HG02981 (cell line): ENCODE data around the gene SIK1.
"Not testable (repeated sequence)": the region's sequence is repeated elsewhere in the genome, so short reads cannot be mapped to it uniquely, and the experiment has no call there.

Source experiments
- ATAC-seq: cut with Tn5 transposase; IDR thresholded peaks from one replicate; pipeline ENCODE4 v1.9.1; 2021; ENCODE audit warnings: mild to moderate bottlenecking, moderate library complexity; ENCODE audit not compliant: unreplicated experiment

SIK1 gene

DNA sequence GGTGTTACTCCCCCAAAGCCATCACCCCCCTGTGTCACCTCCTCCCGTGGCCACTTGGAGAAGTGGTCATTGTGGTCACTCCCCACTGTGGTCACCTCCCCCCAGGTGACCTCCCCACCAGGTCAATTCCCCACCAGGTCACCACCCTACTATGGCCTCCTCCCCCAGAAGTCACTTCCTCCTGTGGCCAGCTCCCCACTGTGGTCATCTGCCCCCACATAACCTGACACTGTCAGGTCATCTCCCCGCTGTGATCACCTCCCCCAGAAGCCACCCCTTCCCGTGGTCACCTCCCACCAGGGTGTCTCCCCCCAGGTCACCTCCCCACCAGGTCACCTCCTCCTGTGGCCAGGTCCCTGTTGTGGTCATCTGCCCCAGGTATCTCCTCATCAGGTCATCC, 28.9 kb downstream of the SIK1 start:
- ATAC-seq, result not testable (repeated sequence)

DNA sequence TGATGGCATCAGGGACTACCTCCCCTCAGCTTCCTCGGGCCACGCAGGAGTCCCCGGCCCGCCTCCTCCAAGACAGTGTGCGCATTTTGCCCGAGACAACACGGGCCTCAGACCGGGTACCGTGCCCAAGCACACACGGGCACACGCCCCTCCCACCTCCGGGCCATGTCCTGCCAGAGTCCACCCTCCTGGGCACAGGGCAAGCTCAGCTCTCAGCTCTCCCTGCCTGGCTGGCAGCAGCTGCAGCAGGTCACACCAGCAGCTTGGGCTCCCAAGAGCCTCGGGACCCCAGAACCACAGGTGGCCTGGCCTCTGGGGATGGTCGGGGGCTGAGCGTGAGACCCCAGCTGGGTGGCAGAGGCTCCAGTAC, 29.5 kb downstream of the SIK1 start:
- ATAC-seq, result not testable (repeated sequence)

DNA sequence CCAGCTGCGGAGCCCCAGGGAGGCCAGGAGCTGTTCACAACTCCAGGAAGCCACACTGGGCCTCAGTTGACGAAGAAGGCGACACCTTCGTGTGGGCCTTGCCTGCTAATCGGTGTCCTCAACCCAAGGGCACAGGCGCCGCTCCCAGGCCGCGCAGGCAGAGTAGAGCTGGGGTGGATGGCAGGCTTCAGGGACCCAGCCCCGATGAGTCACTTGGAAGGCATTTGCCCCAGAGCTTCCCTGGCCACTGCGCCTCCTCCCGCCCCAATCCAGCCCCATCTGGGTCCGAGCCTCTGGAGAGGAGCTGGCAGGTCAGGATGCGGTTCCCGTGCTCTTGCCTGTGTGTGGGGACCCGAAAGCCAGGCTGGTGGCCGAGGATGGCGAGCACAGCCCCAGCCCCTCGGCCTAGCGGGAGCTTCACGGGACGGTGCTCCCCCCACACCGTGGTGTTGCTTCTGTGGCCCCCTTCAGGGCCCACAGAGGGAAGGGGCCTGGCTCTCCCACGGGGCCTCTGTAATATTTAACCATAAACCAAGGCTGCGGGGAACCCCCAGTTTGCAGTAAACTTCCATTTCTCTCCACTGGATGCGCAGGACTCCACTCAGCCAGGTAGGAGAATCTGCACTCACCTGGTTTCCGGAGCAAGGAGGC, 30.0 kb downstream of the SIK1 start:
- ATAC-seq, result not testable (repeated sequence)

DNA sequence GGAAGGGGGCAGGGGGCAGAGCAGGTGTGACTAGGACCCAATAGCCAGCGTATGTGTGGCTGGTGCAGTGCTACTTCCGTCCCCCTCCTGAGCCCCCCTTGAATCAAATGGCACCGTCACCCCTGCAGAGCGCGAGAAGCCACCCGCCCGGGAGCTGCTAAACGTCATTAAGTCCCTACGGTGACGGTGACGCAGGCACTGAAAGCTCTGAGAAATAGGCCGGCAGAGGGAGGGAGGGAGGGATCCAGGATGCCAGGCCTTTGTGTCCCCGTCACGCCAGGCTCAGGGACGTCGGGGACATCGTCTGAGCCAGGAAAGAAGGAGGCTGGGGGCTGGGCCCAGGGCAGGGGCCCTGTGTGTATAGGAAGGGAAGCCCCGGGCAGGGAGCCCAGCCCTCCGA, 43.6 kb downstream of the SIK1 start:
- ATAC-seq, result not testable (repeated sequence)

DNA sequence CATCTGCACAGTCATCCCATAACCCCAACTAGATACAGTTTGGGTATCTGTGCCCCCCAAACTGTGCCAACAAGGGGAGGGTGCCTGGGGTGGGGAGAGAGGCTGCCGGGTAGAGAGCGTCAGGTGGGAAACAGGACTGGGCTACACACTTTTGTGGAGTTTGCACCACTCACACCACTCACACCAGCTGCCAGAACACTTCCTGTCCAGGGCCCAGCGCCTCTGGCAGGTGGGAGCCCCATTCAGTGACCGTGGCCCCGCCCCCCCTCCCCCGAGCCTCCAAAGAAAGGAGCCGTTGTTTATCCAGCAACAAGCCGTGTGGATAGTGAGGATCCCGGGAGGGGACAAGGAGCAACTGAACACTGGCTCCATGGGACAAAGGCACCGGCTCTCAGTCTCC, 44.0 kb downstream of the SIK1 start:
- ATAC-seq, result not testable (repeated sequence)

DNA sequence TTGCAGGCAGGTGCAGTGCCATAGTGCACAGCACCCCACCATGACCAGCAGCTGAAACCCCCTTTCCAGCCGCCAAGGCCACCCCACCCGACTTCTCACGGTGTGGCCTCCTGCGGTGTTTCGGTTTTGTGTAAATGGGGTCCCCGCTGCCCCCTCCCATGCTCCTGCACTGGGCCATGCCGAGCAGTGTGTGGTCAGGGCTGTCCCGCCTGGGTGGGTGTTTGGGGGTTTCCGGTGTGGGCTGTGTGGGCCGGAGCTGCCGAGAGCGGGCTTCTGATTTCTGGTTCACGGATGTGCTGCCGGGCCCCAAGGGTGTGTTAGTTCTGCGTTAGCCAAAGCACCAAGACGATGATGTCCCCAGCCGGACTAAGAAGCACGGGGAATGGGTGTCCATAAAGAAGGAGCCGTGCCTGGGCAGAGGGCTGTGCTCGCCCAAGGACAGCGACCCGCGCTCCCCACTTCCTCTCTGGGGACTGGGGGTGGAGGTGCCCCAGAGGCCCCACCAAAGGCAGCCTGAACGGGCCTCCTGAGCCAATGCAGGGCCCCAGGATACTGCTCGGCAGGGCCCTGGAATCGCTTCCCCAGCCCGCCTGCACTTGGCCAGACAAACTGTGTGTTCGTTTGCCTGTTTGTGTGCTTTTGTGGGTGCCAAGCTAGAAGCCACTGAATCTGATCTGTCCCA, 45.9 kb downstream of the SIK1 start:
- ATAC-seq, result not testable (repeated sequence)

DNA sequence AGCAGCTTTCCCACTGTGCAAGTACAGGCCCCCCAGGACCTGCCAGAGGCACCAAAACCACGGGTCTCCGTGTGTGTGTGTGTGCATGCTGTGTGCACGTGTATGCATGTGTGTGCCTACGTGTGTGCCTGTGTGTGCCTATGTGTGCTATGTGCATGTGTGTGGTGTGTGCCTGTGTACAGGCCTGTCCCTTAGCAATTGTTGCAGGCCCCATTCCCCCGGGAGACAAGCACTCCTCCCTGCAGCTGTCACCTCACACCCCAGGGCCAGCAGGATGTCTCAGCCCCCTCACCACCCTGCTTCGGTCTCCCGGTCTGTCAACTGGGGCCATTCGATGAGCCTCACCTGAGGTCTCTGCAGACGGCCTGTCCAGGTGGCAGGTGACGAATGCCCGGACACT, 46.6 kb downstream of the SIK1 start:
- not testable (repeated sequence) for ATAC-seq

DNA sequence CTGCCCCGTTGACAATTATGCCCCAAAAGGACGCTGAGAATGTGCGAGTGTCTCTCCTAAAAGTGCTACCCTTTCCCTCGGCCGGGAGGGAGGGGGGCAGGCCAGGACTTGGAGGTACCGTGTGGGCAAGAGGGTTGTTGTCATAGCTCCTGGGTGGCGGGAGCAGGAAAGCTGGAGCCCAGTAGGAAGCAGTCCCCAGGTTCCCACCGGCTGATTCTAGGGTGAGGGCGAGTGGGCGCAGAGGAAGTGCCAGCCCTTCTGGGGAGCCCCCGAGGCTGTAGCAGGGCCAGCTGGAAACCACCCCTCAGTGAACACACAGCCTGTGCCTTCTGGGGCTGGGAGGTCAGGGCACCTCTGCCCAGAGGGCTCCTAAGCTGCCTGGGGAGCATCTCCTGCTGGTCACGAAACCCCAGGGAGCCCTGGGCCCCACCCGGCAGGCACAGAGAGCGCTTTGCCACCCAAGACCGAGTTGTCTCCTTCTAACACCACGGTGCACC, 47.3 kb downstream of the SIK1 start:
- not testable (repeated sequence) for ATAC-seq

DNA sequence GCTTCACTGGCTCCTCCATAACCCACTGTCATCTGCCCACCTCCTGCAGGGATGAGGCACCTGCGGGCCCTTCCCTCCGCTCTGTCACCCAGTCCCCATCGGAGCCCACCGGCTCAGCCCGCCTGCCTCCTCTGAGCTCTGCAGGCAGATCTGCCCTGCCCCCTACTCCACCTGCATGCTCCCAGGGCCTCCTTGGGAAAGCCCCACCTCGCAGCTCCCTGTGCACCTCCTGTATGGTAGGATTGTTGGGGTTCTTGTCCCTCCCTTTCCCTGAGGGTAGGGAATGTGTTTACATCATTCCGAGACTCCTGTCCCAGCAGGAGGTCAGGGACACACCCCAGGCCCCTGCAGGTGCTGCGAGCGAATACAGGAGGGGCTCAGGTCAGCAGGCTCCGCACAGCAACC, 50.5 kb downstream of the SIK1 start:
- ATAC-seq, result no peak

DNA sequence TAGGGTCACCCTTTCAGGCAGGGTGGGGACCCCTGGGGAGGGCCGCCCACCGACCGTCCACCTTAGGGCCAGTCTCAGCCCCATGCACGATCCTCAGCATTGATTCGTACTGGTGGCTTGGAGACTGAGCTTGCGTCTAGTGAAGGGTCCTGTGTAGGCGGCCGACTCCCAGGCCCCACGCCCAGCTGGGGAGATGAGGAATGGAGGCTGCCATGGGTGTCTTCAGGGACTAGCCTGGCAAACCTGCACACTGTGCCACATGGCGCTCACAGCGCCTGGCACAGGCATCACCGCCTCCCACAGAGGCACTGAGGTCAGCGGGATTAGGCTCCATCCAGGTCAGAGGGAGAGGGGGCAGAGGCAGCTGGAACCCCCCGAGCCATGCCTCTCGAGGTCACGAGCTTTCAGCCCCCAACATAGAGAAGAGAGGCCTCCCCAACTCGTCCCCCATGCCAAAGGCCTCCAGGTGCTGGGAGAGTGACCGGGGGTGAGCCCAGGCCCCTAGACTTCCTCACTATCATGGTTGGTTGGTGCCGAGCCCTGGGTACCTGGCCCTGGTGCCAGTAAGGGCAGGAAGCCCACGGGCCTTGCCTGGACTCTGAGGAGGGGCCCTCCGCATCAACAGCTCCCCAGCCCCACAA, 51.0 kb downstream of the SIK1 start:
- ATAC-seq, result no peak

DNA sequence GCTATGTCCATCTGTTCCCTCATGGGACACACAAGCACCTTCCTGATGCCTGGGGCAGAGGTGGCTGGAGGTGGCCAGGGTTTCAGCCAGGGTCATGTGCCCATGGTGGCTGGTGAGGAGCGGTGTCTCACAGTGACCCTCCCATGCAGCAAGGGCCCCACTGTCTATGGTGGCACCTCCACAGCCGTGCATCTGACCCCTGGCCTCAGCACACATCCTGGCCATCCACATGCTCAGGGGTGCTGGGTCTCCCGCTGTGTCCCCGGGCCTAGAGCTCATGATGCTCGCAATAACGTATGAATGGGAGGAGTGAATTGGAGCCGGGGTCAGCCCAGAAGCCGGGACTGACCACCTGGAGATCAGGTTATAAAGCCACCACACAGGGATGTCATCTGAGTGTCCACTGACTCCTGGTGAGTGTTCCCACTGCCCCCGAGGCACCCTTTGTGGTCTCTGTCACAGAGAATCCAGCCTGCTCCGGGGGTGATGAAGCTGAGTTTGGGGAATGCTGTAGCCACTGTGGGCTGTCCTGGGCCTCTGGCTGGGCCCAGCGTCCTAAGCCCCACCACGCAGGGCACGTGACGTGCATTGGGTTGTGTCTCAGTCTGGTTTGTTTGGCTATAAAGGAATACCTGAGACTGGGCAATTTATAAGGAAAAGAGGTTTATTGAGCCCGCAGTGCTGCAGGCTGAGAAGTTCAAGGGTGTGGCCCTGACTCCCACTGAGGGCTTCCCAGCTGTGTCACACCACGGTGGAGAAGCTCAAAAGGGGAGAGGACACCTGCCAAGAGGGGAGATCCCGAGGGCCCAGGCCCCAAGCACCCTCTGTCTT, 51.7 kb downstream of the SIK1 start:
- ATAC-seq, result no peak

DNA sequence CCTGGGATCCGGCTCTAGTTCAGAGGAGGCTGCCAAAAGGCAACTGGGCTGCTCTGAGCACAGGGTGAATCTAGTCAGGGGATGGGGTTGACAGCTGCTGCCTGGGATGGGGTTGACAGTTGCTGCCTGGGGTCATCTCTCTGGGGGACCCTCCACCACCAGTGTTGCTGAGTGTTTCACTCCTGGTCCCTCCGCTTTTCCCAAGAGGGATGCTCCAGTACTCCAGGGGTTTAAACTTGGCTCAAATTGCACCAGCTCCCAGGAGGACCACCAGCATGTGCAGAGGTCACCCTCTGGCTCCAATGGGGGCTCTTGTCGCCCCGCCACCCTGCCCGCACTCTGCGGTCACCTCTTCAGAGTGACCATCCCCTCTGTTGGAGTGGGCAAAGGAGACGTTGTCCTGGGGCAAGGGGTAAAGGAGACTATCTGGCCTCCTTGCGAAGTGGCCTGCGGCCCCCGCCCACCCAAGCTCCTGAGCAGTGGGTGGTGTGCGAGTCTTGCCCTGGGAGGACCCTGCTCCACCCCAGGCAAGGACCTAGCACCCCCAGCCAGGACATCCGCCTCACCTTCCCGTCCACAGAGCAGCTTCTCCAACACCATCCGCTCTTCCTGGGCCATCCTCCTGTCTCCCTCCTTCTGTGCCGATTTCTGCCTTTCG, 52.6 kb downstream of the SIK1 start:
- ATAC-seq, result no peak

DNA sequence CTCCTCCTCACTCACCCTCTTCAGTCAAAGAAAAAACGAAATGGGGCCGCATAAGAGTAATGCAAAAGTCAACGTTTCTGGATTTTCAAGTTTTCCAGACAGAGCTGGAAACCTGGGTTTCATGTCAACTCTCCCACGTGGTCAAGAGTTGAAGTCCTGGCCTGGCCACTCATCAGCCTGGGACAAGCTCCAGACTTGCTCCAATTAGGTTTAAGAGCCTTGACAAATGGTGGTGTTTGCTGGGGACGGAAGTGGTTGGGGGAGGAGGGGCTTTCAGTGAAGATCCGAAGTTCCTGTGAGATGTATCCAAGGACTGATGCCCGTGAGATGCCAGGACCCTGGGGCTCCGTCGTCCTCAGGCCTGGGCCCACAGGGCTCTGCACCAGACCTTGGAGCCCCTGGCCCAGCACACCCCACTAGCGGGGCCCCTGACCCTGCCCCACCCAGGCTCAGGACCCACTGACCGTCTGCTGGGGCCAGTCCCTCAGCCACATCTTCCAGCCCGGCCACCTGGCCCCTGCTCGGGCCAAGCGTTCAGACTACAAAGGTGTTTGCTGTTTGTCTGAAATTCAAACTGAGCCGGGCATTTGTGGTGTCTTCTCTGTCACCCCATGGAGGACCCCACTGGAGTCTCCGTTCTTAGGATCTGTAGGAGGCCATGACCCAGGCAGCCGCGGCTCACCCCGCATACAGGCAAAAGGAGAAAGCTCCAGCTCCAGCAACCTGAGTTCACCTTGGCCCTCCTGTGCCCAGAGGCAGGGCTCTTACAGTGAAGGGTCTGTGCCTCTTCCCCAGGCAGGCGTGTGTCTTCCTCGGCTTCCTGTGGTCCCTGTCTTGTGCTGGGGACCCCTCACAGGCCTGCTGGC, 53.3 kb downstream of the SIK1 start:
- ATAC-seq, result no peak

DNA sequence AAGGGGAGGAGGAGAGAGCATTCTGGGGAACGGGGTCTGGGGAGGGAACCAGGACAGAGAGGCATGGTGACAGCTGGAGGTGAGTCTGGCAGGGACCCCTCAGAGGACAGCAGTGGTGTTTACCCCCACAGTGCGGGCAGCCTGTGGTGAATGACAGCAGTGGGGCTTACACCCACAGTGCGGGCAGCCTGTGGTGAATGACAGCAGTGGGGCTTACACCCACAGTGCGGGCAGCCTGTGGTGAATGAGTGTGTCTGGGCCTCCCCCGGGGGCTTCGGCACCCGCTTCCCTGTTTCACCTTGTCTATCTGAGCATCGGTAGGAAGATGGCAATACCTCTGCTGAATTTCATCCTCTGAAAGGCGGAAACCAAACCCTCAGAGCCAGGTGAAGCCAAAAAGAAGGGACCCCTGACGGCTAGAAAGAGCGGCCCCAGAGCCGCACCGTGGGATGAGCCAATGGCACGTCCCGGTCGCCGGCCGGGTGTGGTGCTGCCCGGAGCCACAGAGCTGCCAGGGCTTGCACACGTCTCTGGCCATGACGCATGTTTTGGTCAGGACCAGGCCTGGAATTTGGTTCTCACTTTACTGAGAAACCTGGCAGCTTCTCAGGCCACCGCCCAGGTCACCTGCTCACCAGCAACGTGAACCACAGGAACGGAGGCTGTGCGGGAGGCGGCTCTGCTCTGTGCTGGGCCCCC, 54.1 kb downstream of the SIK1 start:
- ATAC-seq, result no peak

DNA sequence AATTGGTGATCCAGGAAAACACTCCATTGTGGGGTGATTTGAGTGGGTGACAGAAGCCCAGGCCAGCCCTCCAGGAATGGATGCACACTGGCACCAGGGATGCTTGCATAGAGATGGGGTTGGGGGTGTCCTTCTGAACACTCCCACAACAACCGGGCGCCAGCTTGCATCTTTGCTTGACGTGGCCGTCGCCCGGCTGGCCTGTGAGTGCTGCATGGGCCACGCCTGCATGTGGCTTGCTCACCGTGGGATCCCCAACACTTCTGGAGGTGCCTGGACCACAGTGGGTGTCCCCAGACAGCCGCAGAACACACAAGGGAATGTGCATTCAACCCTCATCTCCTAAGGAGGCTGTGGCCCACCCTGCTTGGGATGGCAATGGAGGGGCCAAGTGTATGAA, 55.1 kb downstream of the SIK1 start:
- no peak for ATAC-seq

DNA sequence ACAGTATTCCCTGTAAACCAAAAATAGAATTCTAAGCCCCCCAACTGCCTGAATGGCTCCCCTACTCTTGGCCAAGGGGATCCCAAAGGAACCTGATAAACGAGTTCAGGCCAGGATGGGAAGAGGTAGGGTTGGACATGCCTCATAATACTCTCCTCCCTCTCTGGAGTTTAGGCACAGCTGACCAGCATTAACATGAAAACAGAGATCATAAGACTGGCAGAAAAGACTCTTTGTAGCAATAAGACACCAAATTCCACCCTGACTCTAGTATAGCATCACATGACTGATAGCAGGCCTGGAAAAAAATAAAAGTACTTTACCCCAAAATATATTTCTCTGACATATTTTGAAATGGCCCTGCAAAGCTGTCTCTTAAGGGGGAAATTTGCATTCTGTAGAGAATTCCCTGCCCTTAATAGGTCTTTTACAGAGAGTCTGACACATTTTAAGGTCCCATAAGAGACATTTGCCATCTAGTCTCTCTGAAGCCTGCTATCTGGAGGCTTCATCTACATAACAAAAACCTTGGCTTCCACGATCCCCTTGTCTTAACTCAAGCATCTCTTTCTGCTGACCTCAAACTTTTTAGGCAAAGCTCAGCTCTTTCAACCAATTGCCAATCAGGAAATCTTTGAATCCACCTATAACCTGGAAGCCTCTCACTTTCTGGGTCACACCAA, 55.9 kb downstream of the SIK1 start:
- no peak for ATAC-seq

DNA sequence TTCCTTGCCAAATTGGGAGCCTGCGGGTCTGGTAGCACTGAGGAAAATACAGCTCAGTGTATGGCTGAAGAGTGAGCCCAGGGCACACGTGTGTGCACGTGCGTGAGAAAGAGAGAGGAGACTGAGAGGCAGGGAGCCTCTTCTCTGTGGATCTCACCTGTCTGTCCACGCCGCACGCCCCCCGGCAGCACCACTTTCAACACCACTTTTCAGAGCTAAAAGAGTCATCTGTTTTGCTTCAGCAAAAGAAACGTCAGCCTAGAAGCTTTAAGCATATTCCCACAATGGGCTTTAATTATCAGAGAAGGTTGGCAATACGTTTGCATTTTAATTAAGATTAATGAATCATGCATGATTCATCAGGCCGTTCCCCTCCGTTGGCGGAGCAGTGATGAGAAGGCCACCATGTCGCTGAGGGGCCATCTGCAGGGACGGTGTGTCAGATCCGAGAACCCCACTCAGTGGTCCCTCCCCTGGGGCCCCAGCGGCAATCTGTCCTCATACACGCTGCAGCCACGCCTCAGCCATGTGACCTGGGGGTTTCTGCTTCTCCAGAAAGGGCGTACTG, 56.8 kb downstream of the SIK1 start:
- ATAC-seq, result no peak

DNA sequence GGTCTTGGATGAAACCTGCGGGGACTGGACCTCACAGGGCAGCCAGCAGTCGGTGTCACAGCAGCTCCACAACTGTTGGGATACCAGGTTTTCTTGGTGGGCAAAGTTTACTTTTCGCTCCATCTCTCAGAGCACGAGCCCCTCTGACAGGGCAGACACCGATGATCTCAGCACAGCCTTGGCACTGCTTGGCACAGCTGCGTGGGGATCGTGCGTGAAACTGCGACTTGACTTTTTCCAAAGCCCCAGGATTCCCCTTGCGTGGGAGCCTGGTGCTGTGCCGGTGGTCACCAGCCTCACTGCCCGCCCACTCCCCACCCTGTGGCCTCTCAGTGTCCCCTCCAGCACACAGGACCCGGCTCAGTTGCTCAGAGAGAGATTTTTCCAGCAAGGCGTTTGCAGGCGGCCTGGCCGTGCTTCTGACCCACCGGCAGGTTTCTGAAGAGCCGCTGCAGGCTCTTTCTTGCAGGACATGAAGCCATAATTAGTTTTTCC, 57.3 kb downstream of the SIK1 start:
- ATAC-seq, result no peak
